Uterus (tissue), 2 donors: Measurements from ENCODE around the gene NSFL1C.

Experiments
- CTCF ChIP-seq, 4 experiments: fragments of 200-600 bp in 2 of 4; fragments of 450-650 bp in 2 of 4; sonication (generic) in 2 of 4; IDR thresholded peaks; one replicate each; pipeline ENCODE4 v1.5.1; 2016 to 2019; ENCODE audit warnings: antibody characterized with exemption in 4 of 4, mild to moderate bottlenecking in 2 of 4, moderate library complexity in 1 of 4
- POLR2A ChIP-seq, 2 donors: fragments of 450-650 bp; IDR thresholded peaks; one replicate each; pipeline ENCODE4 v1.6.1; 2016; ENCODE audit warnings: antibody characterized with exemption in 2 of 2, mild to moderate bottlenecking in 1 of 2, moderate library complexity in 1 of 2

- TF ChIP-seq POLR2A (IDR thresholded peaks at IDR 0.05) (no peak), CTCF (IDR thresholded peaks at IDR 0.05) (no peak)
Measured at GRCh38 chr20:1394686-1395085, 72.0 kb downstream of the NSFL1C start.
